ACC112 (cell line): ENCODE measurements around the gene TMPRSS11E.
"Not testable (repeated sequence)": the region's sequence is repeated elsewhere in the genome, so short reads cannot be mapped to it uniquely, and the experiment has no call there.

ENCODE experiments used
- H2AFZ ChIP-seq: fragments of 200-600 bp; sonication (generic); one replicate; pipeline ENCODE4 v1.6.0; 2017; ENCODE audit warnings: antibody characterized with exemption, low read length; ENCODE audit not compliant: unreplicated experiment
- H3K27ac ChIP-seq: fragments of 200-600 bp; sonication (generic); 2 replicates; pipeline ENCODE4 v1.5.1; 2014; ENCODE audit warnings: low read depth, mild to moderate bottlenecking, antibody characterized with exemption, low read length, moderate library complexity
- H3K27me3 ChIP-seq: fragments of 200-600 bp; sonication (generic); 2 replicates; pipeline ENCODE4 v1.6.1; 2014; ENCODE audit warnings: mild to moderate bottlenecking, antibody characterized with exemption, low read length, moderate library complexity, mixed read lengths; ENCODE audit not compliant: insufficient read depth
- H3K36me3 ChIP-seq: fragments of 200-600 bp; sonication (generic); 2 replicates; pipeline ENCODE4 v1.6.1; 2016; ENCODE audit warnings: mild to moderate bottlenecking, antibody characterized with exemption, low read length, moderate library complexity, mixed read lengths; ENCODE audit not compliant: insufficient read depth
- H3K4me1 ChIP-seq: fragments of 200-600 bp; sonication (generic); one replicate; pipeline ENCODE4 v1.6.1; 2016; ENCODE audit warnings: low read length, mixed read lengths; ENCODE audit not compliant: insufficient read depth, unreplicated experiment, control insufficient read depth
- H3K4me3 ChIP-seq: fragments of 200-600 bp; sonication (generic); 2 replicates; pipeline ENCODE4 v1.5.1; 2014; ENCODE audit warnings: mild to moderate bottlenecking, low read depth, low read length
- H3K79me2 ChIP-seq: fragments of 200-600 bp; sonication (generic); one replicate; pipeline ENCODE4 v1.6.0; 2016; ENCODE audit warnings: low read length; ENCODE audit not compliant: control insufficient read depth, unreplicated experiment, insufficient read depth

TMPRSS11E gene

GRCh38 chr4:68412031-68412430 lies 35.2 kb upstream of the TMPRSS11E start:
- not testable (repeated sequence) for H3K4me3 ChIP-seq, H3K27ac ChIP-seq, H3K36me3 ChIP-seq, H2AFZ ChIP-seq, H3K4me1 ChIP-seq, H3K79me2 ChIP-seq
- H3K27me3 ChIP-seq, result peaks cover 13% of the 10 kb centered on the region; the same call in 1 of the 2 replicates

DNA sequence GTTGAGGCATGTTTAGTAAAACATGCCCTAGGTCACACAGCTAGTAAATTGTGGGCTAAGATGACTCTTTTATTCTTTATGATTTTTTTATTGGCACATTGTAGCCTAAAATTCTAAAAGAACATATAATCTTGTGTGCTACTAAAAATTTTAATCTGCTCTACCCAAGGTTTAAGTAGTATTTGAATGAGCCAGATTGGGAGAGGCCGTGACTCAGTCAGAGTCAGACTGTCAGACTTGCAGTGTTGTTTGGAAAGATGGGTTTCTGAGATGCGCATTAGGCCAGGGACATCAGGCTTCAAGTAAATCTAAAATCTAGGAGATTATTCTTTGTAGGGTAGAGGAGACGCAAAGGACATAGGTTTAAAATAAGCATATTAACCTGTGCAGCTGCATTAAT lies 30.7 kb upstream of the TMPRSS11E start:
- Histone ChIP-seq H3K79me2 (no peaks in the 10 kb centered on the region), H3K4me1 (no peaks in the 10 kb centered on the region), H3K27ac (no peak overlapping the region), H3K27me3 (no peaks in the 10 kb centered on the region; the same call in 1 of the 2 replicates), H2AFZ (no peak overlapping the region), H3K36me3 (no peaks in the 10 kb centered on the region), H3K4me3 (no peak overlapping the region)

- no peak overlapping the region for H3K27ac ChIP-seq
- no peaks in the 10 kb centered on the region for H3K27me3 ChIP-seq
- H3K36me3 ChIP-seq, result no peaks in the 10 kb centered on the region
- no peaks in the 10 kb centered on the region for H3K79me2 ChIP-seq
- no peak overlapping the region for H3K4me3 ChIP-seq
- no peak overlapping the region for H2AFZ ChIP-seq
- H3K4me1 ChIP-seq, result no peaks in the 10 kb centered on the region
These were observed 20.7 kb upstream of the TMPRSS11E start for GRCh38 chr4:68426516-68426915.

GRCh38 chr4:68430337-68430736 lies 16.9 kb upstream of the TMPRSS11E start:
- Histone ChIP-seq H3K4me3 (no peak overlapping the region), H3K27me3 (peaks cover 3% of the 10 kb centered on the region; the same call in 1 of the 2 replicates), H3K4me1 (no peaks in the 10 kb centered on the region), H3K36me3 (no peaks in the 10 kb centered on the region), H2AFZ (no peak overlapping the region), H3K27ac (no peak overlapping the region), H3K79me2 (no peaks in the 10 kb centered on the region)

DNA sequence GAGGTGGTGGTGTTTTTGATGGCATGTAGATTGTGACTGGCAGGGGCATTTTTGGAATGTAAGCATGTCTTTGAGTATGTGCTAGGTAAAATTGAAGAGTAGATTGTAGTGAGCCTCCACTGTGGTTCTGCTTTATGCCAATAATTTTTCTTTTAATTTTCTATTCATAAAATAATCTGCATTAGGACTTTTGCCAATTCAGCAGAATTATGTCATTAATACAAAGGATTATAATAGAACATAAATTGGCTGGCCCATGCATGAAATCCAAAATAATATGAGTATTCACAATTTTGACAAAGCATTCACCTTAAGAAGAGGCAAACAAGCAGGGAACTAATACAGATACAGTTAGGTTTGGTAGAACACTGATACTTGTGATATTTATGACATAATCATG lies 14.9 kb upstream of the TMPRSS11E start:
- Histone ChIP-seq H2AFZ (no peak overlapping the region), H3K4me1 (no peaks in the 10 kb centered on the region), H3K4me3 (no peak overlapping the region), H3K27me3 (peaks cover 3% of the 10 kb centered on the region; the same call in 1 of the 2 replicates), H3K27ac (no peak overlapping the region), H3K79me2 (no peaks in the 10 kb centered on the region), H3K36me3 (no peaks in the 10 kb centered on the region)

DNA sequence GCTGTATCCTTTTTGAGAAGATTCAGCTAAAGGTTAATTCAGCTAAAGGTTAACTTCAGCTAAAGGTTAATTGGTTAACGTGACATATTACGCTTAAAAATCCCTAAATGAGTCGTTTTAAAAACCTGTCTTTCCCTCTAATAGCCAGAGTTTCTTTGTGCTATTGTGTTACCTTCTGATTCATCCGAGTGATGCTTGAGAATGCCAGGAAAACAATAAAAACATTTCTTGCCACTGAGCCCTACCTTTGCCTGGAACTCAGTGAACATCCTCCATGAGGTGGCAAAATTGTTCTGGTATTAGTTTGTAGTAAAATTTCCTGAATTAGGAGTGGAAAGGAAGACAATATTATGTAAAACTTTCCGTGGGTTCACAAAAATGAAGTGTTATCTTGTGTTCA lies 13.7 kb upstream of the TMPRSS11E start:
- peaks cover 3% of the 10 kb centered on the region; the same call in 1 of the 2 replicates for H3K27me3 ChIP-seq
- no peaks in the 10 kb centered on the region for H3K79me2 ChIP-seq
- H3K36me3 ChIP-seq, result no peaks in the 10 kb centered on the region
- H2AFZ ChIP-seq, result peak overlapping the region; percentile 51
- H3K4me1 ChIP-seq, result no peaks in the 10 kb centered on the region
- no peak overlapping the region for H3K4me3 ChIP-seq
- H3K27ac ChIP-seq, result no peak overlapping the region

- Histone ChIP-seq H3K4me1 (no peaks in the 10 kb centered on the region), H3K27ac (no peak overlapping the region), H3K79me2 (no peaks in the 10 kb centered on the region), H3K27me3 (peaks cover 3% of the 10 kb centered on the region; the same call in 1 of the 2 replicates), H2AFZ (no peak overlapping the region), H3K4me3 (no peak overlapping the region), H3K36me3 (no peaks in the 10 kb centered on the region)
These were observed 13.0 kb upstream of the TMPRSS11E start for GRCh38 chr4:68434277-68434676.

DNA sequence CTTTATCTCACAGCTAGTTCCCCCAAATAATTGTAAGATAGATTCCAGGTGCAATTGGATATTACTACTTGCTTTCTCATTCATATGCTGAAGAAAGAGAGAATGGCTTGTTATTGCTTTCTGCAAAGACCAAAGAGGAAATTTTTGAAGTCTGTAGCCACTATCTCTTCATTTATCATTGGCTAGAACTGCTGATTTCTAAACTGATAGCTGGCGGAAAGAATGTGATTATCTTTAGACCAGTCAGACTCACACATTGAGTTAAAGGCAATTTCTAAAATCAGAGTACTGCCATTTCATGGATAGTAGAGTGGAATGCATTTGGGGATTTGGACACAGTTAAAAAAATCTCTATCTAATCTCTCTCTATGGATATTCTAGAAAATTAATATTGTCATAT lies 12.4 kb upstream of the TMPRSS11E start:
- Histone ChIP-seq H3K4me3 (no peak overlapping the region), H3K79me2 (no peaks in the 10 kb centered on the region), H3K27me3 (peaks cover 3% of the 10 kb centered on the region; the same call in 1 of the 2 replicates), H2AFZ (no peak overlapping the region), H3K36me3 (no peaks in the 10 kb centered on the region), H3K27ac (no peak overlapping the region), H3K4me1 (no peaks in the 10 kb centered on the region)

- Histone ChIP-seq H3K79me2 (no peaks in the 10 kb centered on the region), H3K27ac (no peak overlapping the region), H3K27me3 (peaks cover 14% of the 10 kb centered on the region; the same call in 1 of the 2 replicates), H3K36me3 (no peaks in the 10 kb centered on the region), H3K4me1 (no peaks in the 10 kb centered on the region), H2AFZ (no peak overlapping the region), H3K4me3 (no peak overlapping the region)
These were observed 2.2 kb upstream of the TMPRSS11E start for GRCh38 chr4:68445111-68445510.

GRCh38 chr4:68451246-68452211 lies 4.3 kb downstream of the TMPRSS11E start:
- H3K4me1 ChIP-seq, result no peaks in the 10 kb centered on the region
- H3K4me3 ChIP-seq, result no peak overlapping the region
- peaks cover 18% of the 10 kb centered on the region; the same call in 1 of the 2 replicates for H3K27me3 ChIP-seq
- H3K27ac ChIP-seq, result no peak overlapping the region
- no peaks in the 10 kb centered on the region for H3K36me3 ChIP-seq
- H2AFZ ChIP-seq, result no peak overlapping the region
- no peaks in the 10 kb centered on the region for H3K79me2 ChIP-seq

GRCh38 chr4:68460085-68460484 lies 12.8 kb downstream of the TMPRSS11E start:
- H3K4me1 ChIP-seq, result peaks cover 14% of the 10 kb centered on the region
- no peaks in the 10 kb centered on the region for H3K79me2 ChIP-seq
- 0 out of 2 replicates have a peak, but pooled peaks cover 1% of the 10 kb centered on the region for H3K27me3 ChIP-seq
- H2AFZ ChIP-seq, result no peak overlapping the region
- H3K36me3 ChIP-seq, result no peaks in the 10 kb centered on the region
- no peak overlapping the region for H3K27ac ChIP-seq
- H3K4me3 ChIP-seq, result no peak overlapping the region
